ENCODE measurements around the gene ADGRA3. TPM values are rescaled to one million over a fixed set of nuclear protein-coding genes. Genes with fewer than 3 reads are reported as not detected.

ADGRA3 gene
- total RNA-seq, 6 experiments from 2014 or later, result 25.0 to 146 (median 60.2) TPM

- Histone ChIP-seq H3K4me1 (no peaks in the 10 kb centered on the region), H3K27me3 (no peaks in the 10 kb centered on the region), H3K9me3 (no peaks in the 10 kb centered on the region), H3K27ac (no peak overlapping the region), H3K36me3 (peaks cover 0 to 30% (median 14%) of the 10 kb centered on the region in 4 donors), H3K4me3 (no peak overlapping the region)
- 92% methylated on average over 4 of the region's 4 CpGs for WGBS (ENCODE audit: insufficient coverage, low coverage, low lambda C conversion rate, missing lambda C conversion rate)
- no peak for TF ChIP-seq POLR2A (IDR thresholded peaks at IDR 0.05)
- TF ChIP-seq, protein P1, sequence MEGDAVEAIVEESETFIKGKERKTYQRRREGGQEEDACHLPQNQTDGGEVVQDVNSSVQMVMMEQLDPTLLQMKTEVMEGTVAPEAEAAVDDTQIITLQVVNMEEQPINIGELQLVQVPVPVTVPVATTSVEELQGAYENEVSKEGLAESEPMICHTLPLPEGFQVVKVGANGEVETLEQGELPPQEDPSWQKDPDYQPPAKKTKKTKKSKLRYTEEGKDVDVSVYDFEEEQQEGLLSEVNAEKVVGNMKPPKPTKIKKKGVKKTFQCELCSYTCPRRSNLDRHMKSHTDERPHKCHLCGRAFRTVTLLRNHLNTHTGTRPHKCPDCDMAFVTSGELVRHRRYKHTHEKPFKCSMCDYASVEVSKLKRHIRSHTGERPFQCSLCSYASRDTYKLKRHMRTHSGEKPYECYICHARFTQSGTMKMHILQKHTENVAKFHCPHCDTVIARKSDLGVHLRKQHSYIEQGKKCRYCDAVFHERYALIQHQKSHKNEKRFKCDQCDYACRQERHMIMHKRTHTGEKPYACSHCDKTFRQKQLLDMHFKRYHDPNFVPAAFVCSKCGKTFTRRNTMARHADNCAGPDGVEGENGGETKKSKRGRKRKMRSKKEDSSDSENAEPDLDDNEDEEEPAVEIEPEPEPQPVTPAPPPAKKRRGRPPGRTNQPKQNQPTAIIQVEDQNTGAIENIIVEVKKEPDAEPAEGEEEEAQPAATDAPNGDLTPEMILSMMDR (IDR thresholded peaks at IDR 0.05), result no peak
- DNase-seq (no peak), ATAC-seq (no peak)
- intact Hi-C loops (cut with DNase I), result loop anchor here in 1 of 2 donors (10.0 kb wide), 1 partner anchor 186 kb away; no protein-coding TSS in a partner anchor
Observed at GRCh38 chr4:22428441-22428840, 87.4 kb downstream of the ADGRA3 start.

- DNase-seq (no peak), ATAC-seq (no peak)
- Histone ChIP-seq H3K9me3 (no peaks in the 10 kb centered on the region), H3K4me1 (no peaks in the 10 kb centered on the region), H3K27ac (no peak overlapping the region), H3K36me3 (peaks cover 0 to 32% (median 17%) of the 10 kb centered on the region in 4 donors), H3K4me3 (no peak overlapping the region), H3K27me3 (no peaks in the 10 kb centered on the region)
- TF ChIP-seq, protein P1 (IDR thresholded peaks at IDR 0.05), result no peak
- no peak for TF ChIP-seq POLR2A (IDR thresholded peaks at IDR 0.05)
- intact Hi-C loops (cut with DNase I), result loop anchor here in 1 of 2 donors (10.0 kb wide), 1 partner anchor 187 kb away; no protein-coding TSS in a partner anchor
- WGBS (ENCODE audit: insufficient coverage, low coverage, low lambda C conversion rate, missing lambda C conversion rate), result 68% methylated on average over 3 of the region's 3 CpGs
Observed at GRCh38 chr4:22427675-22428074, 88.2 kb downstream of the ADGRA3 start.

DNA sequence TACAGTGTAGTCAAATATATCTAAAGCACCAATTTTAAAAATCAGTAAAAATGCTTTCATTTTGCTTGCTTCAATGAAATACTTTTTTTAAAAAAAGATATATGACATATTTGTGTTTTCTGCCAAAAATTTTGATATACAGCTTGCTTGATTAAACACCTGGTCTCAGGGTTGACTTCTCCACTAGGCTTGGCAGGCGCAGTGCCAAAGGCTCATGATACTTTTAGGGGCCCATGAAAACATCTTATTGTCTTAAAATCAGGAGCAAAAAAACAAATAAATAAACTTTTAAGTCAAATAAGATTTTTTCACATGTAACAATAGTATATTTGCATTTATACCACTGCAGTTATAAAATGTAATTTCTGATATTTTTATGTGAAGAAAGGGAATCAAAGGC, 95.6 kb downstream of the ADGRA3 start:
- WGBS (ENCODE audit: insufficient coverage, low coverage, low lambda C conversion rate, missing lambda C conversion rate), result 94% methylated on average over 1 of the region's 1 CpG
- Histone ChIP-seq H3K4me1 (peaks cover 0 to 7% (median 0%) of the 10 kb centered on the region in 4 donors), H3K27me3 (no peaks in the 10 kb centered on the region), H3K36me3 (peaks cover 0 to 65% (median 34%) of the 10 kb centered on the region in 4 donors), H3K9me3 (no peaks in the 10 kb centered on the region), H3K4me3 (no peak overlapping the region), H3K27ac (no peak overlapping the region)
- no peak for TF ChIP-seq POLR2A (IDR thresholded peaks at IDR 0.05)
- TF ChIP-seq, protein P1 (IDR thresholded peaks at IDR 0.05), result no peak
- ATAC-seq (no peak), DNase-seq (no peak)
- intact Hi-C loops (cut with DNase I), result loop anchor here in 1 of 2 donors (10.0 kb wide), 1 partner anchor 195 kb away; no protein-coding TSS in a partner anchor

DNA sequence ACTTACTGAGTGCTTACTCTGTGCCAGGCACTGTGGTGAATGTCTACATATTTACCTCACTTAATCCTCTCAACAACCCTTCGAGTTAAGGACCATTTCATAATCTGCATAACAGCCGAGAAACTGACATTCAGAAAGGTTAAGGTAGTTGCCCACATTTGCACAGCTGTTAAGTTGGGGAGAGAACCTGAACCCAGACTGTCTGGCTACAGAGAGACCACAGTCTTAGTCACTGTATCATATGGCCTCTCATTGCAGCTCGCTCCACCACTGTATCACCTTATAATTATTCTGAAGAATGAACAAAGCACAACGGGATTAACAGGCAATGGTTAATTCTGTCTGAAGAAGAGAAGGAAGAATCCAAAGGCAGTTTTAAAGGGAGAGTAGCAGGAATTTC, 98.5 kb downstream of the ADGRA3 start:
- WGBS (ENCODE audit: insufficient coverage, low coverage, low lambda C conversion rate, missing lambda C conversion rate), result 82% methylated on average over 4 of the region's 4 CpGs
- Histone ChIP-seq H3K27ac (no peak overlapping the region), H3K9me3 (no peaks in the 10 kb centered on the region), H3K27me3 (no peaks in the 10 kb centered on the region), H3K4me3 (no peak overlapping the region), H3K36me3 (peaks cover 0 to 57% (median 30%) of the 10 kb centered on the region in 4 donors), H3K4me1 (peaks cover 0 to 7% (median 0%) of the 10 kb centered on the region in 4 donors)
- ATAC-seq, result no peak
- no peak for DNase-seq
- intact Hi-C loops (cut with DNase I), result loop anchor here in 1 of 2 donors (10.0 kb wide), 2 partner anchors 187 to 267 kb away; no protein-coding TSS in a partner anchor
- TF ChIP-seq, protein P1 (IDR thresholded peaks at IDR 0.05), result no peak
- no peak for TF ChIP-seq POLR2A (IDR thresholded peaks at IDR 0.05)
